HCT116 (cell line): ENCODE measurements around the gene PHC3.
A peak's percentile ranks its signal among the peaks of the same experiment; 100 is the strongest.

Experiments used
- CEBPB ChIP-seq: IDR thresholded peaks from 2 replicates; pipeline ENCODE4 v1.6.1; 2012; ENCODE audit warnings: low read depth
- EGR1 ChIP-seq: IDR thresholded peaks from 2 replicates; pipeline ENCODE4 v1.6.1; 2012; ENCODE audit warnings: low read depth
- ELF1 ChIP-seq: IDR thresholded peaks from 2 replicates; pipeline ENCODE4 v1.6.1; 2012; ENCODE audit warnings: low read depth, borderline replicate concordance
- EZH2 ChIP-seq: fragments of 200-600 bp; sonication (generic); IDR thresholded peaks from 2 replicates; pipeline ENCODE4 v1.6.1; 2017; ENCODE audit warnings: antibody characterized with exemption, mixed run types
- POLR2A ChIP-seq: IDR thresholded peaks from 2 replicates; pipeline ENCODE4 v1.7.0; 2011; ENCODE audit warnings: borderline replicate concordance; ENCODE audit not compliant: insufficient read depth, insufficient read length; ENCODE audit errors: extremely low read depth
- POLR2AphosphoS5 ChIP-seq: IDR thresholded peaks from 2 replicates; pipeline ENCODE4 v1.6.1; 2011; ENCODE audit warnings: mild to moderate bottlenecking, low read depth, low read length, moderate library complexity
- SIN3A ChIP-seq: IDR thresholded peaks from 2 replicates; pipeline ENCODE4 v1.6.1; 2012; ENCODE audit warnings: low read depth
- SP1 ChIP-seq: IDR thresholded peaks from 2 replicates; pipeline ENCODE4 v1.6.1; 2012; ENCODE audit warnings: low read depth
- ZNF274 ChIP-seq: fragments of 200-500 bp; sonication (Bioruptor generic); IDR thresholded peaks from 2 replicates; pipeline ENCODE4 v1.6.1; 2014; ENCODE audit warnings: mild to moderate bottlenecking, low read depth, low read length, inconsistent platforms
- TF ChIP-seq, protein P1 (sequence below): IDR thresholded peaks from 2 replicates; pipeline ENCODE4 v1.6.1; 2012
- TF ChIP-seq, protein P2 (sequence below), 3 experiments: fragments of 200-600 bp in 1 of 3; sonication (generic) in 1 of 3; IDR thresholded peaks in 2 of 3; conservative IDR thresholded peaks in 1 of 3; 2 replicates each; pipeline ENCODE4 v1.5.1; 2012 to 2017; ENCODE audit warnings: low read depth in 2 of 3, low read length in 2 of 3, antibody characterized with exemption in 1 of 3, borderline replicate concordance in 1 of 3, control low read depth in 1 of 3, mild to moderate bottlenecking in 1 of 3, mixed read lengths in 1 of 3, mixed run types in 1 of 3, moderate library complexity in 1 of 3; ENCODE audit not compliant: insufficient read depth in 1 of 3
- TF ChIP-seq, protein P3 (sequence below): IDR thresholded peaks from 2 replicates; pipeline ENCODE4 v1.6.1; 2012; ENCODE audit warnings: low read depth

DNA sequence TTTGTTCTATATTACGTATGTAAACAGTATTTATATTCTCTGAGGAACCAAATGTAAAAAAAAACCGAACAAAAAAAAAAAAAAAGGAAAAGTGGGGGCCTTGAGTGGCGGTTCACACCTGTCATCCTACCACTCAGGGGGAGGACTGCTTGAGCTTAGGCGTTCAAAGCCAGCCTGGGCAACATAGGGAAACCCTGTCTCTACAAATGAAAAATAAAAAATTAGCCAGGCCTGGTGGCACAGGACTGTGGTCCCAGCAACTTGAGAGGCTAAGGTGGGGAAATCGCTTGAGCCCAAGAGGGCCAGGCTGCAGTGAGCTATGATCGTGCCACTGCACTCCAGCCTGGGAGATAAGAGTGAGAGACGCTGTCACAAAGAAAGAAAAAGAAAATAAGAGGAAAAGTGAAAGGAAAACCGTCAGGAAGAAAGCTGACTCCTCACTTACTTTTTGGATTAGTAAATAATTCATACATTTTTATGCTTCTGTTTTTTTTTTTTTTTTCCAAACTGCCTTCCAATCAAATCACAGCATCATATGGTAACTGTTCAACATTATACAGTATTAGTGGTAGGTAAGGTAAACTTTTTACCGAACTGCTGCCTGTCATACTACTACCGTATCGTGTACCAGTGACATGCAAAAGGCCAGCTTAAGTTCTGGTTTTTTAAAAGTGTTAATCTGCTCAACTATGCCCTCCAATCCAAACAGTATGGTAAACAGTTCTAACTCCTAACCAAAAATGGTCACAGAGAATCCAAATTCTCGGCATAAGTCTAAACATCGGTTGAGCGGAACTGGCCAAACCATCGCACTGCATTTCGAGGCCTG, 1.2 kb downstream of the PHC3 start:
- TF ChIP-seq SP1 = no peak
- TF ChIP-seq, protein P1, sequence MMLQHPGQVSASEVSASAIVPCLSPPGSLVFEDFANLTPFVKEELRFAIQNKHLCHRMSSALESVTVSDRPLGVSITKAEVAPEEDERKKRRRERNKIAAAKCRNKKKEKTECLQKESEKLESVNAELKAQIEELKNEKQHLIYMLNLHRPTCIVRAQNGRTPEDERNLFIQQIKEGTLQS = no peak
- TF ChIP-seq, protein P2, sequence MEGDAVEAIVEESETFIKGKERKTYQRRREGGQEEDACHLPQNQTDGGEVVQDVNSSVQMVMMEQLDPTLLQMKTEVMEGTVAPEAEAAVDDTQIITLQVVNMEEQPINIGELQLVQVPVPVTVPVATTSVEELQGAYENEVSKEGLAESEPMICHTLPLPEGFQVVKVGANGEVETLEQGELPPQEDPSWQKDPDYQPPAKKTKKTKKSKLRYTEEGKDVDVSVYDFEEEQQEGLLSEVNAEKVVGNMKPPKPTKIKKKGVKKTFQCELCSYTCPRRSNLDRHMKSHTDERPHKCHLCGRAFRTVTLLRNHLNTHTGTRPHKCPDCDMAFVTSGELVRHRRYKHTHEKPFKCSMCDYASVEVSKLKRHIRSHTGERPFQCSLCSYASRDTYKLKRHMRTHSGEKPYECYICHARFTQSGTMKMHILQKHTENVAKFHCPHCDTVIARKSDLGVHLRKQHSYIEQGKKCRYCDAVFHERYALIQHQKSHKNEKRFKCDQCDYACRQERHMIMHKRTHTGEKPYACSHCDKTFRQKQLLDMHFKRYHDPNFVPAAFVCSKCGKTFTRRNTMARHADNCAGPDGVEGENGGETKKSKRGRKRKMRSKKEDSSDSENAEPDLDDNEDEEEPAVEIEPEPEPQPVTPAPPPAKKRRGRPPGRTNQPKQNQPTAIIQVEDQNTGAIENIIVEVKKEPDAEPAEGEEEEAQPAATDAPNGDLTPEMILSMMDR (IDR thresholded peaks at IDR 0.05 in 2 of 3, conservative IDR thresholded peaks at IDR 0.05 in 1 of 3; ENCODE audit: borderline replicate concordance in 1 of 3, insufficient read depth in 1 of 3, low read depth in 2 of 3, low read length in 2 of 3) = no peak
- TF ChIP-seq EZH2 = no peak
- TF ChIP-seq EGR1 = no peak
- TF ChIP-seq SIN3A = peak; percentile 44; the same call in 1 of the 2 replicates
- no peak for TF ChIP-seq POLR2AphosphoS5
- TF ChIP-seq, protein P3, sequence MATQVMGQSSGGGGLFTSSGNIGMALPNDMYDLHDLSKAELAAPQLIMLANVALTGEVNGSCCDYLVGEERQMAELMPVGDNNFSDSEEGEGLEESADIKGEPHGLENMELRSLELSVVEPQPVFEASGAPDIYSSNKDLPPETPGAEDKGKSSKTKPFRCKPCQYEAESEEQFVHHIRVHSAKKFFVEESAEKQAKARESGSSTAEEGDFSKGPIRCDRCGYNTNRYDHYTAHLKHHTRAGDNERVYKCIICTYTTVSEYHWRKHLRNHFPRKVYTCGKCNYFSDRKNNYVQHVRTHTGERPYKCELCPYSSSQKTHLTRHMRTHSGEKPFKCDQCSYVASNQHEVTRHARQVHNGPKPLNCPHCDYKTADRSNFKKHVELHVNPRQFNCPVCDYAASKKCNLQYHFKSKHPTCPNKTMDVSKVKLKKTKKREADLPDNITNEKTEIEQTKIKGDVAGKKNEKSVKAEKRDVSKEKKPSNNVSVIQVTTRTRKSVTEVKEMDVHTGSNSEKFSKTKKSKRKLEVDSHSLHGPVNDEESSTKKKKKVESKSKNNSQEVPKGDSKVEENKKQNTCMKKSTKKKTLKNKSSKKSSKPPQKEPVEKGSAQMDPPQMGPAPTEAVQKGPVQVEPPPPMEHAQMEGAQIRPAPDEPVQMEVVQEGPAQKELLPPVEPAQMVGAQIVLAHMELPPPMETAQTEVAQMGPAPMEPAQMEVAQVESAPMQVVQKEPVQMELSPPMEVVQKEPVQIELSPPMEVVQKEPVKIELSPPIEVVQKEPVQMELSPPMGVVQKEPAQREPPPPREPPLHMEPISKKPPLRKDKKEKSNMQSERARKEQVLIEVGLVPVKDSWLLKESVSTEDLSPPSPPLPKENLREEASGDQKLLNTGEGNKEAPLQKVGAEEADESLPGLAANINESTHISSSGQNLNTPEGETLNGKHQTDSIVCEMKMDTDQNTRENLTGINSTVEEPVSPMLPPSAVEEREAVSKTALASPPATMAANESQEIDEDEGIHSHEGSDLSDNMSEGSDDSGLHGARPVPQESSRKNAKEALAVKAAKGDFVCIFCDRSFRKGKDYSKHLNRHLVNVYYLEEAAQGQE = no peak
- no peak for TF ChIP-seq ZNF274
- no peak for TF ChIP-seq POLR2A
- TF ChIP-seq ELF1 = no peak
- no peak for TF ChIP-seq CEBPB
